MM.1S (cell line): Measurements from ENCODE around the gene CNN3.

Source experiments
- CTCF ChIP-seq: fragments of 300-600 bp; sonication (generic); IDR thresholded peaks from 2 replicates; pipeline ENCODE4 v1.5.1; 2016; ENCODE audit warnings: antibody characterized with exemption, low read length, mixed read lengths
- EZH2 ChIP-seq: fragments of 300-600 bp; sonication (generic); optimal IDR thresholded peaks from 2 replicates; pipeline ENCODE3; 2017; ENCODE audit warnings: low read depth, mild to moderate bottlenecking, antibody characterized with exemption, low read length, mixed read lengths
- EZH2phosphoT487 ChIP-seq: fragments of 300-600 bp; sonication (generic); IDR thresholded peaks from 2 replicates; pipeline ENCODE4 v1.6.1; 2018; ENCODE audit warnings: antibody characterized with exemption, low read length

- TF ChIP-seq CTCF (no peak), EZH2phosphoT487 (no peak), EZH2 (no peak)
Measured at GRCh38 chr1:94936861-94937620, 10.1 kb upstream of the CNN3 start.
